Measurements from ENCODE around the gene SRD5A1.
"Not testable (repeated sequence)": the region's sequence is repeated elsewhere in the genome, so short reads cannot be mapped to it uniquely, and the experiment has no call there.

SRD5A1 gene

DNA sequence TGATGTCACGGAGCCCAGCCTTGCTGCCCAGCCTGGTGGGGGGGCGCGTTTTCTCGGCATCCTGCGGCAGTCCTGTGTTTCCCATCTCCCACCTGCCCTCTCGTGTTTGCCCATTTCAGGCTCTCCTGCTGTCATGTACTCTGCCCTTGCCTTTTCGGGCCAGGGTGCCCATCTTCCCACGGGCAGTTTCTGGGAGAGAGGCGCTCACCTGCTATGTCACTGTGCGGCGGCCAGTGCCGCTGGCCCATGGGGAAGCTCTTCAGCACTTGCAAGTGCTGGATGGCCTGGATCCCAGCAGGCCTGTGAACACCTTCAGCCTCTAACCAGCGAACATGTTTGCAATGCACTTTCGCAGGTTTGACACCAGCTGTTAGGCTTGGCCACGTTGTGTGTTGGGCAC is 33.5 kb downstream of the SRD5A1 start:
- no peak overlapping the region for H2AFZ ChIP-seq
- no peaks in the 10 kb centered on the region for H3K79me2 ChIP-seq
- H3K4me2 ChIP-seq (ENCODE audit: low read length), result no peak overlapping the region
- H3K27me3 ChIP-seq (ENCODE audit: control insufficient read depth, insufficient read depth, low read length), result no peaks in the 10 kb centered on the region
- no peaks in the 10 kb centered on the region for H3K9me3 ChIP-seq (ENCODE audit: control insufficient read depth, low read length)
- H3K36me3 ChIP-seq (ENCODE audit: control insufficient read depth, insufficient read depth, low read length), result no peaks in the 10 kb centered on the region
- no peak overlapping the region for H3K27ac ChIP-seq
- H3K9ac ChIP-seq, result no peak overlapping the region
- no peak for TF ChIP-seq CTCF (IDR thresholded peaks at IDR 0.05)
- no peak overlapping the region for H3K4me3 ChIP-seq (ENCODE audit: low read depth, low read length)
- H3K4me1 ChIP-seq, result no peaks in the 10 kb centered on the region

DNA sequence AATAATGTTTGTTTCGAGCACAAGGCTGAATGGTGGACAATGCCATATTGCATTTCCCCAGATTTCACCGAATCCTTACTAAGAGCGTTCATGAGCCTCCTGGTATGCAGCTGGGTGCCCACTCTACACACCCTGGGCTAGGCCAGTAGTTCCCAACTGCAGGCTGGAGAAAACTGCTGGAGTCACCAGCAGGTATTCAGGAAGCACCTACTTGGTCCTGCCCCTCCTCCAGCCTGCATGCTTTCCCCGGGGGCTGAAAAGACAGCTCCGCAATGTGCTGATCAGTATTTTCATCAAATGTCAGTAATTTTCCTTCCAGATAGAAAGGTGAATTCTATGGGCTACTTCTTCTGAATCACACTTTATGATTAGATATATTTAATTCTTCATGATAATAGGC is 34.4 kb downstream of the SRD5A1 start:
- no peaks in the 10 kb centered on the region for H3K36me3 ChIP-seq (ENCODE audit: control insufficient read depth, insufficient read depth, low read length)
- no peak for TF ChIP-seq CTCF (IDR thresholded peaks at IDR 0.05)
- no peak overlapping the region for H3K27ac ChIP-seq
- no peaks in the 10 kb centered on the region for H3K27me3 ChIP-seq (ENCODE audit: control insufficient read depth, insufficient read depth, low read length)
- no peak overlapping the region for H2AFZ ChIP-seq
- H3K4me1 ChIP-seq, result no peaks in the 10 kb centered on the region
- no peak overlapping the region for H3K4me3 ChIP-seq (ENCODE audit: low read depth, low read length)
- H3K9me3 ChIP-seq (ENCODE audit: control insufficient read depth, low read length), result no peaks in the 10 kb centered on the region
- H3K4me2 ChIP-seq (ENCODE audit: low read length), result no peak overlapping the region
- no peaks in the 10 kb centered on the region for H3K79me2 ChIP-seq
- no peak overlapping the region for H3K9ac ChIP-seq

- not testable (repeated sequence) for H3K27ac ChIP-seq; H2AFZ ChIP-seq; H3K27me3 ChIP-seq (ENCODE audit: control insufficient read depth, insufficient read depth, low read length); H3K4me1 ChIP-seq; H3K4me2 ChIP-seq (ENCODE audit: low read length); H3K4me3 ChIP-seq (ENCODE audit: low read depth, low read length); H3K79me2 ChIP-seq; H3K9ac ChIP-seq; H3K36me3 ChIP-seq (ENCODE audit: control insufficient read depth, insufficient read depth, low read length); H3K9me3 ChIP-seq (ENCODE audit: control insufficient read depth, low read length)
Measured at GRCh38 chr5:6668717-6669116, 35.5 kb downstream of the SRD5A1 start.

- Histone ChIP-seq H3K4me1 (no peaks in the 10 kb centered on the region), H3K79me2 (no peaks in the 10 kb centered on the region), H3K27me3 (ENCODE audit: control insufficient read depth, insufficient read depth, low read length) (no peaks in the 10 kb centered on the region), H3K36me3 (ENCODE audit: control insufficient read depth, insufficient read depth, low read length) (no peaks in the 10 kb centered on the region), H3K4me2 (ENCODE audit: low read length) (no peak overlapping the region), H3K9ac (no peak overlapping the region), H3K27ac (no peak overlapping the region), H2AFZ (no peak overlapping the region), H3K4me3 (ENCODE audit: low read depth, low read length) (no peak overlapping the region), H3K9me3 (ENCODE audit: control insufficient read depth, low read length) (no peaks in the 10 kb centered on the region)
- no peak for TF ChIP-seq CTCF (IDR thresholded peaks at IDR 0.05)
Measured at GRCh38 chr5:6673031-6673430, 39.8 kb downstream of the SRD5A1 start.

GRCh38 chr5:6673963-6674362 is 40.7 kb downstream of the SRD5A1 start:
- no peaks in the 10 kb centered on the region for H3K36me3 ChIP-seq (ENCODE audit: control insufficient read depth, insufficient read depth, low read length)
- no peaks in the 10 kb centered on the region for H3K4me1 ChIP-seq
- H3K4me3 ChIP-seq (ENCODE audit: low read depth, low read length), result no peak overlapping the region
- H3K27ac ChIP-seq, result no peak overlapping the region
- H3K27me3 ChIP-seq (ENCODE audit: control insufficient read depth, insufficient read depth, low read length), result no peaks in the 10 kb centered on the region
- no peak for TF ChIP-seq CTCF (IDR thresholded peaks at IDR 0.05)
- H3K4me2 ChIP-seq (ENCODE audit: low read length), result no peak overlapping the region
- H3K79me2 ChIP-seq, result no peaks in the 10 kb centered on the region
- no peak overlapping the region for H2AFZ ChIP-seq
- no peaks in the 10 kb centered on the region for H3K9me3 ChIP-seq (ENCODE audit: control insufficient read depth, low read length)
- H3K9ac ChIP-seq, result no peak overlapping the region
